HFF-Myc (cell line): ENCODE data around the gene PDE10A.

Source experiments
- DNase-seq: peaks from one replicate; pipeline ENCODE4 v3.0.0-alpha.2; 2011; ENCODE audit warnings: low read depth; ENCODE audit errors: extremely low read depth
- H3K4me3 ChIP-seq: replicated peaks from 2 replicates; pipeline ENCODE4 v1.5.1; 2011; ENCODE audit warnings: low read depth, mild to moderate bottlenecking, control low read depth, low read length
- CTCF ChIP-seq: IDR thresholded peaks from 2 replicates; pipeline ENCODE4 v1.5.1; 2012; ENCODE audit warnings: mild to moderate bottlenecking, low read depth, low read length, control low read depth; ENCODE audit errors: missing control alignments

PDE10A gene

GRCh38 chr6:165640806-165641205 is 22.2 kb downstream of the PDE10A start:
- TF ChIP-seq CTCF, result no peak
- no peak for DNase-seq
- no peak overlapping the region for H3K4me3 ChIP-seq

- DNase-seq, result no peak
- H3K4me3 ChIP-seq, result no peak overlapping the region
- no peak for TF ChIP-seq CTCF
Observed at GRCh38 chr6:165638530-165638929, 24.5 kb downstream of the PDE10A start.

GRCh38 chr6:165637586-165637985 is 25.5 kb downstream of the PDE10A start:
- TF ChIP-seq CTCF, result no peak
- no peak overlapping the region for H3K4me3 ChIP-seq
- DNase-seq, result no peak

- TF ChIP-seq CTCF, result no peak
- H3K4me3 ChIP-seq, result no peak overlapping the region
- DNase-seq, result no peak
Observed at GRCh38 chr6:165636402-165637048, 26.5 kb downstream of the PDE10A start.

- TF ChIP-seq CTCF, result no peak
- no peak overlapping the region for H3K4me3 ChIP-seq
Observed at GRCh38 chr6:165635965-165636364, 27.1 kb downstream of the PDE10A start.

GRCh38 chr6:165634101-165634880 is 28.8 kb downstream of the PDE10A start:
- no peak overlapping the region for H3K4me3 ChIP-seq
- DNase-seq, result no peak
- no peak for TF ChIP-seq CTCF

More at GRCh38 chr6:165635965-165636364, 27.1 kb downstream of the PDE10A start:
- no peak for DNase-seq

GRCh38 chr6:165632194-165632593 is 30.8 kb downstream of the PDE10A start:
- DNase-seq, result no peak
- H3K4me3 ChIP-seq, result no peak overlapping the region
- no peak for TF ChIP-seq CTCF
